Testis (tissue), 2 donors: ENCODE data around the gene GNL2.
"Not testable (repeated sequence)": the region's sequence is repeated elsewhere in the genome, so short reads cannot be mapped to it uniquely, and the experiment has no call there.

ENCODE experiments used
- POLR2A ChIP-seq: fragments of 450-650 bp; IDR thresholded peaks from one replicate; pipeline ENCODE4 v1.6.1; 2017; ENCODE audit warnings: antibody characterized with exemption, mild to moderate bottlenecking, moderate library complexity
- TF ChIP-seq, protein P1 (sequence below), 3 experiments: fragments of 450-650 bp in 2 of 3; fragments of 200-600 bp in 1 of 3; sonication (generic) in 1 of 3; IDR thresholded peaks; one replicate each; pipeline ENCODE4 v1.5.1; 2016 to 2019; ENCODE audit warnings: antibody characterized with exemption in 3 of 3, mild to moderate bottlenecking in 2 of 3, moderate library complexity in 1 of 3

DNA sequence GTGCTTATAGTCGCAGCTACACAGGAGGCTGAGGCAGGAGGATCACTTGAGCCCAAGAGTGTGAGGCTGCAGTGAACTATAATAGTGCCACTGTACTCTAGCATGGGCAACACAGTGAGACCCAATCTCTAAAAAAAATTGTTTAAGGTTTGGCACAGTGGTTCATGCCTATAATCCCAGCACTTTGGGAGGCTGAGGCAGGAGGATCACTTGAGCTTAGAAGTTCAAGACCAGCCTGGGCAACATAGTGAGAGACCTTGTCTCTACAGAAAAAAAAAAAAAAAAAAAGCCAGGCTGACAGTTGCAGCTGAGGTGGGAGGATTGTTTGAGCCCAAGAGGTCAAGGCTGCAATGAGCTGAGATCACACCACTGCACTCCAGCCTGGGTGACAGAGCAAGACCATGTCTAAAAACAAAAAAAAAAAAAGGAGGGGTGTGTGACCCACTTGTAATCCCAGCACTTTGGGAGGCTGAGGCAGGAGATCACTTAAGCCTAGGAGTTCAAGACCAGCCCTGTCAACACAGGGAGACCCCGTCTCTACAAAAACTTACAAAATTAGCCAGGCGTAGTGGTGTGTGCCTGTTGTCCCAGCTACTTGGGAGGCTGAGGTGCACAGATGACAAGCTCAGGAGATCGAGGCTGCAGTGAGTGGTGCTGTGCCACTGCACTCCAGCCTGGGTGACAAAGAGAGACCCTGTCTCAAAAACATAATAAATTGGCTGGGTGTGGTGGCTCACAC lies 63.1 kb downstream of the GNL2 start:
- TF ChIP-seq, protein P1, sequence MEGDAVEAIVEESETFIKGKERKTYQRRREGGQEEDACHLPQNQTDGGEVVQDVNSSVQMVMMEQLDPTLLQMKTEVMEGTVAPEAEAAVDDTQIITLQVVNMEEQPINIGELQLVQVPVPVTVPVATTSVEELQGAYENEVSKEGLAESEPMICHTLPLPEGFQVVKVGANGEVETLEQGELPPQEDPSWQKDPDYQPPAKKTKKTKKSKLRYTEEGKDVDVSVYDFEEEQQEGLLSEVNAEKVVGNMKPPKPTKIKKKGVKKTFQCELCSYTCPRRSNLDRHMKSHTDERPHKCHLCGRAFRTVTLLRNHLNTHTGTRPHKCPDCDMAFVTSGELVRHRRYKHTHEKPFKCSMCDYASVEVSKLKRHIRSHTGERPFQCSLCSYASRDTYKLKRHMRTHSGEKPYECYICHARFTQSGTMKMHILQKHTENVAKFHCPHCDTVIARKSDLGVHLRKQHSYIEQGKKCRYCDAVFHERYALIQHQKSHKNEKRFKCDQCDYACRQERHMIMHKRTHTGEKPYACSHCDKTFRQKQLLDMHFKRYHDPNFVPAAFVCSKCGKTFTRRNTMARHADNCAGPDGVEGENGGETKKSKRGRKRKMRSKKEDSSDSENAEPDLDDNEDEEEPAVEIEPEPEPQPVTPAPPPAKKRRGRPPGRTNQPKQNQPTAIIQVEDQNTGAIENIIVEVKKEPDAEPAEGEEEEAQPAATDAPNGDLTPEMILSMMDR (IDR thresholded peaks at IDR 0.05): not testable (repeated sequence)
- TF ChIP-seq POLR2A: not testable (repeated sequence)
